Ishikawa (cell line): ENCODE results near the gene LCN6.

Source experiments
- CEBPB ChIP-seq: IDR thresholded peaks from 2 replicates; pipeline ENCODE4 v1.6.1; 2012
- CREB1 ChIP-seq: IDR thresholded peaks from 2 replicates; pipeline ENCODE4 v1.6.1; 2012; ENCODE audit warnings: low read depth
- EGR1 ChIP-seq: IDR thresholded peaks from 2 replicates; pipeline ENCODE4 v1.6.1; 2012
- FOXM1 ChIP-seq: IDR thresholded peaks from 2 replicates; pipeline ENCODE4 v1.6.1; 2012; ENCODE audit warnings: low read depth, borderline replicate concordance
- MAX ChIP-seq: IDR thresholded peaks from 2 replicates; pipeline ENCODE4 v1.6.1; 2012
- RAD21 ChIP-seq: IDR thresholded peaks from 2 replicates; pipeline ENCODE4 v1.6.1; 2012; ENCODE audit warnings: low read depth
- TAF1 ChIP-seq: IDR thresholded peaks from 2 replicates; pipeline ENCODE4 v1.6.1; 2012; ENCODE audit warnings: low read depth, mild to moderate bottlenecking
- TCF12 ChIP-seq: IDR thresholded peaks from 2 replicates; pipeline ENCODE4 v1.6.1; 2012; ENCODE audit warnings: low read depth
- ZBTB7A ChIP-seq: IDR thresholded peaks from 2 replicates; pipeline ENCODE4 v1.6.1; 2012; ENCODE audit warnings: low read depth

GRCh38 chr9:136709454-136710109 lies 38.7 kb downstream of the LCN6 start:
- TF ChIP-seq ZBTB7A (no peak), CREB1 (no peak), MAX (no peak), TCF12 (no peak), RAD21 (no peak), FOXM1 (no peak), CEBPB (no peak), EGR1 (no peak), TAF1 (no peak)
